ENCODE measurements around the gene NOX5.
A peak's percentile ranks its signal among the peaks of the same experiment; 100 is the strongest.
"Not testable (repeated sequence)": the region's sequence is repeated elsewhere in the genome, so short reads cannot be mapped to it uniquely, and the experiment has no call there.

The NOX5 gene, protein sequence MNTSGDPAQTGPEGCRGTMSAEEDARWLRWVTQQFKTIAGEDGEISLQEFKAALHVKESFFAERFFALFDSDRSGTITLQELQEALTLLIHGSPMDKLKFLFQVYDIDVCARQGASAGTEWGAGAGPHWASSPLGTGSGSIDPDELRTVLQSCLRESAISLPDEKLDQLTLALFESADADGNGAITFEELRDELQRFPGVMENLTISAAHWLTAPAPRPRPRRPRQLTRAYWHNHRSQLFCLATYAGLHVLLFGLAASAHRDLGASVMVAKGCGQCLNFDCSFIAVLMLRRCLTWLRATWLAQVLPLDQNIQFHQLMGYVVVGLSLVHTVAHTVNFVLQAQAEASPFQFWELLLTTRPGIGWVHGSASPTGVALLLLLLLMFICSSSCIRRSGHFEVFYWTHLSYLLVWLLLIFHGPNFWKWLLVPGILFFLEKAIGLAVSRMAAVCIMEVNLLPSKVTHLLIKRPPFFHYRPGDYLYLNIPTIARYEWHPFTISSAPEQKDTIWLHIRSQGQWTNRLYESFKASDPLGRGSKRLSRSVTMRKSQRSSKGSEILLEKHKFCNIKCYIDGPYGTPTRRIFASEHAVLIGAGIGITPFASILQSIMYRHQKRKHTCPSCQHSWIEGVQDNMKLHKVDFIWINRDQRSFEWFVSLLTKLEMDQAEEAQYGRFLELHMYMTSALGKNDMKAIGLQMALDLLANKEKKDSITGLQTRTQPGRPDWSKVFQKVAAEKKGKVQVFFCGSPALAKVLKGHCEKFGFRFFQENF

DNA sequence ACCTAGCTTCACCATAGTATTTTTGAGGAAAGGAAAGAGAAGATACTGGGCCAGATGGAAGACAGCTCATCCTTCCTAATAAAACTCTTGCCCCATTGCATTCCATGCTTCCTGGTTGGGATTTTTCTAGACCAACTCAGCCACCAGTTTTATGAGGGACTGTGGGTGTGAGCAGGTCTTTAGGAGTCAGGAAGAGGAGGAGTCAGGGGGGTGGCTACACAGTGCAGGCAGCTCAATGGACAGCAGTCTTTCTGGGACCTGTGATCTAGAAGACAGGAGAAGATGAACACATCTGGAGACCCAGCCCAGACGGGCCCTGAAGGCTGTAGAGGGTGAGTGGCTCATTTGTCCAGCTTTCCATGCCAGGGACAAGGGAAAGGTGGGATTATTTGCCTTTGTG, at the start of gene NOX5:
Gene NOX5, plus strand, starts transcription at position 242 of the 400 bp plus-strand sequence. Its CDS starts 41 bp downstream, at position 283.
- DNase-seq = no peak

DNA sequence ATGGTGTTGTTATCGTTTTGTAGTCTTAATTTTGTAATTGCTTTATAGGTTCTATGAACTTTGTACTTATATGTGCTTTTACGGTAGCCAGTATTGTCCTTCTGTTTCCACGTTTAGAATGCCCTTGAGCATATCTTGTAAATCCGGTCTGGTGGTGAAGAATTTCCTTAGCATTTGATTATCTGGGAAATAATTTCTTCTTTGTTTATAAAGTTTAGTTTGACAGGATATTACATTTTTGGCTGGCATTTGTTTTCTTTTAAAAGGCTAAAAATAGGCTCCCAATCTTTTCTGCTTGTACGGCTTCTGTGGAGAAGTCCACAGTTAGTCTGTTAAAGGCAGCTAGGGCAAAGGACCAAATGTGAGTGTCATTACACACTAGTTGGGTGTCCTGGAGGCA, 47.5 kb upstream of the NOX5 start:
- DNase-seq = no peak

DNA sequence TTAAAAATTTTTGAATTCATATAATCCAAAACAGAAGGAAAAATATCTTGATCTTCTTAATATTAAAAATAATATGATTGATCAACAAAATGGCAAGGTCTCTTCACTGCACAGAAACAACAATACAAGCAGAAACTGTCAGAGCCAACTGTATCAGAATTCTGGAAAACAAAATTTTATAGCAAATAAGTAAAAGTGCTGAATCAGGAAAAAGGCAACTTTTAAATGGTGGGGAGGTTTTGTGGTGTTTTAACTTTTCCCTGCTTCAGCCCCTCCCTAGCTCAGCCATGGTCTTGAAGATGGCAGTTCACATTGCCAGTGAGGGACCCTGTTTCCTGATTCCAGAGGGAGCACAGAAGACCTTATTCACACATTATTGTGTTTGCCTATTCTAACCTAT, 46.5 kb upstream of the NOX5 start:
- DNase-seq = no peak

DNA sequence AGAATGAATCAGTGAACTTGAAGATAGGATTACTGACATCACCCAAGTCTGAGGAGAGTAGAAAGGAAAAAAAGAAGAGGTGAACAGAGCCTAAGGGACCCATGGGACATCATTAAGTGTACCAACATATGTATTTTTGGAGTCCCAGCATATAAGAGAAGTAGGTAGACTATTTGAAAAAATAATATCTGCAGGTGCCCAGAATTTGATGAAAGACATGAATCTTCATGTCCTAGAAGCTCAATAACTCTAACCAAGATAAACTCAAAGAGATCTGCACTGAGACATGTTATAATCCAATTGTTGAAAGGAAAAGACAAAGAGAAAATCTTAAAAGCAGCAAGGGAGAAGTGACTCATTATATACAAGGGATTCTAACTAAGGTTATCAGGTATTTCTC, 45.2 kb upstream of the NOX5 start:
- no peak for DNase-seq

DNA sequence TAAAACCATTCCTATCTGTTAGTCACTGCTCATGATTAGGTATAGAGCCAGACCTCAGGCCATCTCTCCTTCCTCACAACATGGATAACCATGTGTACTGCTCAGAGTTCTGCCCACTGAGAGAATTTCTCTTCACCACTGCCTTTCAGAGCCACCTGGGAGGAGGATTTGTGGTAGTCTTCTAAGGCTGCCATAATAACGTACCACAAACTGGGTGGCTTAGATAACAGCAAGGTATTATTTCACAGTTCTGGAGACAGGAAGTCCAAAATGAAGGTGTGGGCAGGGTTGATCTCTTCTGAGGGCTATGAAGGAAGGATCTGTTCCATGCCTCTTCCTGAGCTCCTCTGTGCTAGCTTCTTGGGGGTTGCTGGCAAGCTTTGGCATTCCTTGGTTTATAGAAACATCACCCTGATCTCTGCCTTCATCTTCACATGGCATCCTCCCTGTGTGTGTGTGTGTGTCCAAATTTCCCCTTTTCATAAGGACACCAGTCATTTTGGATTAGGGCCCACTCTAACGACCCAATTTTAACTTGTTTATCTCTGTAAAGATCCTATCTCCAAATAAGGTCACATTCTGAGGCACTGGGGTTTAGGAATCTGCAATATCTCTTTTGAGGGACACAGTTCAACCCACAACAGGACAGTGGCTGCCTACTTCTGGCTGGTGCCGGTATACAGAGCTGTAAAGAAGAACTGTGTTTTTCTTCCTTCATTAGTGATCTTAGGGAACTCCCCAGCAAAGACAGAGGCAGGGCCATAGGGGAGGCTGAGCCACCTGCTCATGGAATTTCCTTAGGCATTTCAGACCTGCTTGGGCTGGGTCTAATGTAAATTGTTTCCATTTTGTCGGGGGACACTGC, 42.1 kb upstream of the NOX5 start:
- DNase-seq = no peak

DNA sequence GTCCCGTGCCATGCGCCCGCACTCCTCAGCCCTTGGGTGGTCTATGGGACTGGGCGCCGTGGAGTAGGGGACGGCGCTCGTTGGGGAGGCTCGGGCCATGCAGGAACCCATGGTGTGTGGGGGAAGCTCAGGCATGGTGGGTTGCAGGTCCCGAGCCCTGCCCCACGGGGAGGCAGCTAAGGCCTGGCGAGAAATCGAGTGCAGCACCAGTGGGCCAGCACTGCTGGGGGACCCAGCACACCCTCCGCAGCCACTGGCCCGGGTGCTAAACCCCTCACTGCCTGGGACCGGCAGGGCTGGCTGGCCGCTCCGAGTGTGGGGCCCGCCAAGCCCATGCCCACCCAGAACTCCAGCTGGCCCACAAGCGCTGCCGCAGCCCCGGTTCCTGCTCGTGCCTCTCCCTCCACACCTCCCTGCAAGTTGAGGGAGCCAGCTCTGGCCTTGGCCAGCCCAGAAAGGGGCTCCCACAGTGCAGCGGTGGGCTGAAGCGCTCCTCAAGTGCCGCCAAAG, 38.8 kb upstream of the NOX5 start:
- not testable (repeated sequence) for DNase-seq

DNA sequence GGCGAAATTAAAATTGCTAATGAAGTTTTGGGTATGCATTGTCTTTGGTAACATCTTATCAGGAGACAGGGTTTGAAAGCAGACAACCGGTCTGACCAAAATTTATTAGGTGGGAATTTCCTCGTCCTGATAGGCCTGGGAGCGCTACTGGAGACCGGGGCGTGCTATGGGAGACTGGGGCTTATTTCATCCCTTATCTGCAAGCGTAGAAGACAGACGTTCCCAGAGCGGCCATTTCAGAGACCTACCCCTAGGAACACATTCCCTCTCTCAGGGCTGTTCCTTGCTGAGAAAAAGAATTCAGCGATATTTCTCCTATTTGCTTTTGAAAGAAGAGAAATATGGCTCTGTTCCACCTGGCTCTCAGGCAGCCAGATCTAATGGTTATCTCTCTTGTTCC, 37.1 kb upstream of the NOX5 start:
- not testable (repeated sequence) for DNase-seq

DNA sequence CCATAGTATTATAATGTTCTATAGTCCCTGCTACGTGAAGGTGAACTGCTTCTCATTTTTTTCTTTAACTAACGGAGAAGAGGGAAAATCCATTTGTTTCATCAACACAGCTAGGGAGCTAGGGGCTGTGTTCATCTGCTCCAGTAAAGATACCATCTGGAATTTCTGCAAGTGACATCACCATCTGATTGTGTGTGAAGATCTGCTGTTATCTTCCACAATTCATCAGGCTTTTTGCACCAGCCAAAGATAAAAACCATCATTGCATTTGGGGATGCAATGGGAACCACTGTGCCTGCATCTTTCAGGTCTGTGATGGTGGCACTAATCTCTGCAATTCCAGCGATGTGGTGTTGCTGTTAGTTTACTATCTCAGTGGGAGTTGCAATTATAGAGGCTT, 35.5 kb upstream of the NOX5 start:
- DNase-seq = no peak

DNA sequence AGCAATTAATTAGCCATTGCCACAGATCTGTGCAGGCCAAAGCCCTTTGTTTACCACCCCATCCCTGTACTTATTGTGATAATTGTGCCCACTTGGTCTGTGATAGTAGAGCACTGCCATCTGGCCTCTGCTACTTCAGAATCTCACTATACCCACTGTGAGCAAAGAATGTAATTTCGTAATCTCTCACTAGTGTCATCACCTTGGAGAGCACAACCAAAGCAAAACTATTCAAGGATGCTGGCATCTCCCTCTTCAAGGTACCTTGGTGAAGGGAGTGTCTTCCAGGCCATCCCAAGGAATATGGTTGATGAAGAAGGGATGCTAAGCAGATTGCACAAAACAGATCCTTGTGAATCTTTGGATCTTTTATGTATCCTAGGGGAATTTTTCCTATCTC, 34.7 kb upstream of the NOX5 start:
- DNase-seq = no peak

DNA sequence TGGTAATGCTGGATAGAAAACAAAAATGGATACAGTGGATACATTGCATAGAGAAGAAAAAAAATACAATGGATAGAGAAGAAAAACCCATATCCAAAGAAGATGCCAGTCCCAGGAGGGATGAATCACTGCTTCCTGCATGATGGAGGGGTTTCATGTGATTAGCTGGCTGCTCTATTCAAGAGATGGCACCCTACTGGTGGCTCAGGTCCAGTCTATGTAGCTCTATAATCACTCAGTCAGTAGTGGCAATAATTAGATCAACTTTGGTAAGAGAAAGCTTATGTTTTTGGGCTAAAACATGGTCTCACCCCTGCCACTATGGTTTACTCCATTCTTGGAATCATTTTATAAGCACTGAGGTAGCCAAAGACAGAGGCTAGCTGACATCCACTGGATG, 33.7 kb upstream of the NOX5 start:
- DNase-seq = no peak

DNA sequence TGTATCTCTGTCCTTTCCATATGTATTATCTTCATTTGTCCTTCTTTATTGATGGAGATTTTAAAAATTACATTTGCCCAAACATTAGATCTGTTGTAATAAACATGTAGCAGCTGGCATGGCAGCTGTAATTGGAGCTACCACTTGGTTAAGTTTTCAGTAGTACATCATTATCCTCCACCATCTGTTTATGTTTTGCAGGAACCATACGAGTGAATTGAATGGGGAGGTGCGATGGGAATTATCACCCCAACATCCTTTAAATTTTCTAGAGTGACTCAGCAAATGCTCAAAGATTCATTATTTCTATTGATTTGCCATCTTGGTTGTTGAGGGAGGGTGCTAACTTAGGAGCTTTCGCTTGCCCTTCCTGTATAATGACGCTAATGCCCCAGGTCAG, 32.6 kb upstream of the NOX5 start:
- no peak for DNase-seq

DNA sequence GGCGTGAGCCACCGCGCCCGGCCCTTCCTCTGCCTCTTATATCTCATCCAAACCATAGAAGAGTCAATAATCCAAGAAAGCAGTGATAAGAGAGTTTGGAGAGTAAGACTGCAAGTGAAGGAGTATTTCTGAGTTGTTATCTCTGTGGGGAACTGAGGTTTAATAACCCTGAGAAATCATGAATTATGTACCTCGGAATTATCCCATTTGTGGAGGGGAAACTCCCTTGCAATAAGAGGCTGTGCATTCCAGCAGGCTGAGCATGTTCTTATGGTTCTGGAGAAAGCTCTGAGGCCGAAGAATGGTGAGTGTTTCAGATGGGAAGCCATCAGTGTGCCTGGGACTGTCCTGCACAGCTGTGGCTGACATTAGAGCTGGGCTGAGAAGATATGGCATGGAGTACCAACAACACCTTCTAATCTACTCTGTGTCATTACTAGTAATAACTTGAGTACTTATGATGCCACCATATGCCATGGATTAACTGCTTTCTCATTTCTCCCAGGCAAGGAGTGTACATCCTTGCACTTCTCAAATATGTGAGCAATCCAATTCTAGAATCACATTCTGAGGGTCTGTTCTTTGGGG, 31.4 kb upstream of the NOX5 start:
- DNase-seq = no peak

DNA sequence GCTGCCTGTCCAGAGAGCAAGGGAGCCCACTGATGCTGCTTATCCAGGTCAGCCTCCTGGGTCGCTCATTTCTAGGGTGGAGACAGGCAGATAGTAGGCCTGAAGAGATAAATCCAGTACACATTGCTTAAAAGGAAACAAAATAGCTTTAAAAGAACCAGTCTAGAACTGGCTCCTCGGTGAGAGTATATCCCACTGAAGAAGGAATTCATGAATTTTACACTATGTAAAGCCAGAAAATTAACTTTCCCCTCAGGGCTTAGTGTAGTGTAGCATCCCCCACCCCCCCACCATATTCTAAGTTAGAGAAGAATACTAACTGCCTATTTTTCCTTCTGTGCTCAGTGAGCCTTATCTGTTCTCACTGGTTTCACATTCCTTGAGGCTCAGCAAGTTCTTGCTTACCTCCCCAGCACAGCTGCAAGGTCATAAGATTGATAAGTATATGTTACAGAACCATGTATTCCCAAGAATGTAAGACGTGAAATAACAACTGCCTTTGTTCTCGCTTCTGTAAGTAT, 30.5 kb upstream of the NOX5 start:
- no peak for DNase-seq

DNA sequence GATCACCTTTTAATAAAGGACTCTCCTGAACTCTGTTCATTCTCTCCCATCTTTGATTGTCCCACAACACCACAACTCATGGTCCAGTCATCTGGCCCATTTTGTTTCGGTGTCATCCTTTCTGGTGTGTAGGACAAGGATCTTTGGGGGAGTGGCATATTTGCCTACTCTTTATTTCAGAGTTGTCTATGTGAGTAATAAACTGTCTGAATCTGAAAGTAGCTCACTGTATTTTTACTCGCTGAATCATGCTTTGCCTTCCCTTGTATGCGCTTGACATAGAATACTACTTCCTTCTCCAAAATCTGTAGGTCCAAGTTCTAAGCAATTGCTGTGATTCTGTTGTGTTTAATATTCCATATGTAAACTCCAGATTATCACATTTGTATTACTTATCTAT, 29.9 kb upstream of the NOX5 start:
- no peak for DNase-seq

DNA sequence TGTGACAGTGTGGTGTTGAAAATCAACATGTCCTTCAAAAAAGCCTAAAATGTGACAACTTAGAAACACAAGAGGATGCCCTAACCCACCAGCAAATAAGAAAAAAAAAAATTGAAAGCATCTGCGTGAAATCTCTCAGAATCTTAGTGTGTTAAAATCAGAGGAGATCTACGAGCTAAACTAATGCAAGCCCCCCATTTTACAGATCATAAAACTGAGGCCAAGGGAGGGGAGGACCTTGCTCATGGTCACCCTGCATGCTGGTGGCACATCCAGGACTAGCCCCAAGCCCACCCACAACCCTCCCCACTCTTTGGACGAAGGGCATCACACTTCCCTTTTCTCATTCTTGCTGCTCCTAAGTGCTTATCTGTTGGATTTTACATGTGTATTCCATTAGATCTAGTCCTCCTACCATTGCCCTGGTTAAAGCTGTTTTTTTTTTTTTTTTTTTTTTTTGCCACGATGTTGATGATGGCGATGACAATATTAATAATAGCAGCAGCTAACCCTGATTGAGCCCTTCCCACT, 29.1 kb upstream of the NOX5 start:
- DNase-seq = no peak

DNA sequence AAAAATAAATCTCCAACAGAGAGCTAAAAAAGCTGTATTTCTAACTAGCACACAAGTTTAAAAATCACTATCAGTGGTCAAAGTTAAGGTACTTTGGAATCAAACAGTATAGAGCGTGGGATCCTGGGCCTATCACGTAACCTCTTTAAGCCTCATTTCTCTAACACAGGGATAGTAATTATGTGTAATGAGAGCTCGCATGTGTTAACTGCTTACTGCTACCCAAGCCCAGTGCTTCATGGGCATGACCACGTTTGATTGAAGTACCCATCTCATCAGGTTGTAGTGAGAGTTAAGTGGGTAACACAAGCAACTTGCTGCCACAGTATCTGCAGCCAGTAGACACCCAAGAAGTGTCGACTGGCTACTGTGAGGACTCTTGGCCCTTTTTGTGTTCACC, 28.2 kb upstream of the NOX5 start:
- peak; percentile 16 for DNase-seq

DNA sequence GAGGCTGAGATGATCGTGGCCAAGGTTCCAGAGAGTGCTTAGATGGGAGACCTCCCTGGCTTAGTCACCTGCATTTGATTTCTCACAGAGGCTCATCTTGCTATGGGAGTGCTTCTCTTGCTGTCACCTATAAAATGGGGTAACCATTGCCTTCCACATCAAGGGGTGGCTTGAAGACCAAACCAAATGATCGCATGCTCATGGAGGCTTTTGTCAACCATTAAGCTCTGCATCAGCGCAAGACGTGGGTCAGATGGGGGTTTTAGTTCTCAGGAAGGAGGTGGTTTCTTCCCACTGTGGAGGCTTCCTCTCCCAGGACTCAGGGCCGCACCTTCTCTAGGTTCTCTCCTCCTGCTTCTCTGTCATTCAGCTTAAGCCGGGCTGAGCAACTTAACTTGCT, 27.4 kb upstream of the NOX5 start:
- no peak for DNase-seq

DNA sequence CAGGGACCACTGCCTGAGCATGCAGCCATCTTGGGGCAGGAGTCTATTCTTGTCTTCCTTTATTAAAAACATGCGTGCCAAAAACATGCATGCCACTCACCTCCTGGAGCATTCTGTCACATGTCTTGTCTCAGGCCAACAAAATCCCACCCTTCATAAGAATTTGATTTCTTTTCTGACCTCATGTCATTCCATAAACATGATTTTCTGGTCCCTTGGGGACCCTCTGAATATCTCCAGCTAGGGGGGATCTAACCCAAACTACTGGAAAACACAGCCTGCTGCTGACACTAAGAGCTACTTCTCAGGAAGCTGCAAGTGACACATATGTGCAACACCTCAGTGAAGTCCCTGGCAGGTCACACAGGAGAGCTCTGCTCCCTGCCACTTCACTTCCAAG, 26.8 kb upstream of the NOX5 start:
- no peak for DNase-seq

DNA sequence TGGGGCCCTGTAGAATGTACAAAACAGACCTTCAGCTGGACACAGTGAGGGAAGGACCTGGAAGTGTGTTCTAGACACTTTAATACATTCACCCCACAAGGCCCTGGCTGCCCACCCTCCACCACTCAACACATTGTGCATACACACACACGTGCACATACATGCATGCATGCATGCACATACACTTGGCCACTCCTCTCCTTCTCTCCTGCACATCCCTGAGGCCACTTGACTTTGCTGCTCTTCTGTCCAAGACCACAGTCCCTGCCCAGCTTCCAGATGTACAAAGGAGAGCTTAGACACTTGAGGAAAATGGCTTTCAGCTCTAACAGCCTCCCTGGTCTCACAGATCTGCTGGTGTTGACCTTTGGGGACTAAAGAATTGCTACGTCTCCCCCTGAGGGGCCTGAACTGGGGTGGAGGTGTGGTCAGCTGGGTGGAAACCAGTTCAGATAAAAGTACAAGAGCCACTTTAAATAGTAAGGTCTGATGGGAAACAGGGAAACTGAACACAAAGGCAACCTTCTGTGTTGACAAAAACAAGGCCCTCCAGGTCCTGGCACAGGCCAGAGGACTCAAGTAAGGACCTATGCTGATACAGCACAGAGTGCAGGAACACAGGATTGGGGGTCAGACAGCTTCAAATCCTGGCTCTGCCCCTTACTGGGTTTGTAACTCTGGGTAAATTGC, 24.8 kb upstream of the NOX5 start:
- no peak for DNase-seq

DNA sequence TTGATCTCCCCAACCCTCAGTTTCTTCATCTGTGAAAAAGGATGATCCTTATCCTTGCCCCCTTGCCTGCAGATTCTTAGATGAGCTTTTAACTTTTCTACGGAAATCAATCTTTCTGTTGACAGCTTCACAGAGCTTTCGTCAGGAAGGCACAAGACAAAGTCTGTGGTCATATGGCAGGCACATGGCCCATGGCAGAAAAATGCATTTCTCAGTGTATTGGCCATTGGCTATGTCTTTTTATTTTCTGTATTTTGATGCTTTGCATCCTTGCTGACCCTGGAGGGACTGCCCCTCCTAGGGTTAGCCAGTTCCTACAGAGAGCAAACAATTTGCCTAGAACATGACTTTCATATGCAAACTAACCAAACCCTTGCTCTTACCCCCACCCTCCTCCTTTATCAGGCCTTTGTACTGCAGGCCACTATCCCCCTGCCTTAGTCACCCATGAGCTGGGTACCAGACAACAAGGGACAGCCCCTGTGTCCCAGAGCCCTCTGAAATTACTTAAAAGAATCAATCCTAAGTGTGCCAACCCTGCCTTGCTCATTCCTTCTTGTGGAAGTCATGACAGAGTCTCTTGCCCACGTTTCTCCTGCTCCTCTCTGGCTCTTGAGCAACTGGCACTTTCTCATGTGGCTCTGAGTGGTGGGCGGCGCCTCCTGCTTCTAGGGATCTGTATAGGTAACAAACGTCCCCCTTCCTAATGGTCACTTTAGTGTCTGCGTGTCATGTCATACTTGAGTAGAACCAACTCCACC, 24.1 kb upstream of the NOX5 start:
- DNase-seq = no peak

DNA sequence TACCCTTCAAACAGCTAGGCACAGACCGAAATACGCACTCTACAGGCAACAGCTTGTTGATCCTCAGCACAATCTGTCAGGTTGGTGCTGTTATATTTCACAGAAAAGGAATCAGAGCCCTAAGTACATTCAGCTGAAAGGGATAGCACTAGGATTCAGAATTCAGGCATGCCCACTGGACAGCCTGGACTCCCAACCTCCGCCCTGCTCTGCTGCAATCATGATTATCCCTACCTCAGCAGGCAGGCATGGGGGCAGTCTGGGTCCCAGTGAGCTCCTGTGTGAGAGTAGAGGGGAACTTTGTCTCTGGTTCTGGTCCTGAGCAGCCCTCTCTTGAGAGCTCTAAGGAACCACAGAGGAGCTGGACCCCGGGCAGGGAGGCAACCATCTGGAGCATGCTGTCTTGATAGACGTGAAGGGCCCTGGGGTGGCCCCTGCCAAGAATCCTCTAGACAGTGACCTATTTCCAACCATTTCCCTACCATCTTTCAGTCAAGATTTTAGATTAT, 23.4 kb upstream of the NOX5 start:
- DNase-seq = no peak
